Measurements from ENCODE around the gene XAF1.
"Not testable (repeated sequence)": the region's sequence is repeated elsewhere in the genome, so short reads cannot be mapped to it uniquely, and the experiment has no call there.

XAF1 gene

DNA sequence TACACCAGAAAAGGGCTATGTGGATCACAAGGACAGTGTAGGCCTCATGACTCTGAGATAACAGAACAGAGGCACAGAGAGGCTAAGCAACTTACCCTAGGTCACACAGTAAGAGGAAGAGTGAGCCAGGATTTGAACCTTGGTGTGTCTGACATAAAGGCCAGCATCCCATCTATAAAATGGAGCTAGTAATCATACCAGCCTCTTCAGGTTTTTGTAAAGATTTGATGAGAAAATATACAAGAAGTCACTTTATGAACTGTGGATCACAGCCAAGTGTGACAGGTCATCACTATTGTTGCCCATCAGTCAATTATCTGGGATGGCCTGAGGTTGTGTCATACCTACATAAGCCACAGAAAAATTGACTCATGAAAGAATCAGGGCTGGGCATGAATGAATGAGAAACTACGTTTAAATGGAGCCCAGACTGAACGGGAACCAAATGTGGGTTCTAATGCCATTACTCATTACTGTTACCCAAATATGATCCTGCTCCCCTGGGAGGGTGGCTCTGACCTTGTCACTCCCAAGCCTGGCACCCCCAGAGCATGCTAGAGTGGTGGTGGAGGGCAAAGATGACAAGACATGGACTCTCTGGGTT, 41.1 kb downstream of the XAF1 start:
- in situ Hi-C loops (cut with HindIII; ENCODE audit: low sequenced_read_pairs) = no loop called here

DNA sequence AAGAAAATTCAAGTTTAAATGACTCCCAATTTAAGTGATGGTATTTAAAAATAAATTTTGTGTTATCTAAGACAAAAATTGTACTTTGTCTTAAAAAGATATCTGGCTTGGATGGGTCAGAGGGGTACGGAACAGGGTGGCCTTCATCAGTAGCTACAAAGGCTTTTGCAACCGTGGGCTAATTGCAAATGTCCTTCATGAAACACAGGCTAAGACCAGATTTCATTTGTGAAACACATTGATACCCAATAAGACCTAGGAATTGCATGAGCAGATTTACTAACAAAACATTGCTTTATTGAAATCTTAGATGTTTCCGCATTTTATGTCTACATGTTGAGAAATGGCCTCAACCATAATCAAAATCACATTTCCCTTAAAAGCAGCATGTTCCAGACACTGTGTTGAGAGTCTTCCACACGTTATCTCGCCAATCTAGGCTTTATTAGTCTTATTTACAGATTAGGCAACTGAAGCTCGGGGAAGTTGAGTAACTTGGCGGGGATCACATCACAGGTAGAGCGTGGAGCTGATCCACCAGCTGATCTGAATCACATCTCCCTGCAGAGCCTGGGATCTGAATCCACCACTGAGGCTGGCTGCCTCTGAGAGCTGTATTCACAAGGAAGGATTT, 42.0 kb downstream of the XAF1 start:
- in situ Hi-C loops (cut with HindIII; ENCODE audit: low sequenced_read_pairs) = no loop called here

DNA sequence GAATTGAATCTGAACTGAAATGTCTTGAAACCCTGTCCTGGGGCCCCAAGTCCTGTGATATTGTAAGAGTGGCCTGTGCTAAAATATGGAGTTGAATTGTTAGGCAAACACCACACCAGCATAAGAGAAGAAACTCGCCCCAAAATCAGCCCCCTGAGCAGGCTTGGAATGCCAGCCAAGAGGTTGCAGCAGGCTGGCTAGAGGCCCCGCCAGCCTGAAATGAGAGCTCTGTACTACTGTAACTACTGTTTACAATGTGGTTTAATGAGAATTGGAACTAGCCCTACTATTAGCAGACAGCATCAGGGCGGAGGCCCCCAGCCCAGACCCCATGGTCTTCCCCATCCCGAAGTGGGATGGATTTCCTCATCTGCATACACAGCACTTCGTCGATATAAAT, 43.9 kb downstream of the XAF1 start:
- in situ Hi-C loops (cut with HindIII; ENCODE audit: low sequenced_read_pairs) = no loop called here

DNA sequence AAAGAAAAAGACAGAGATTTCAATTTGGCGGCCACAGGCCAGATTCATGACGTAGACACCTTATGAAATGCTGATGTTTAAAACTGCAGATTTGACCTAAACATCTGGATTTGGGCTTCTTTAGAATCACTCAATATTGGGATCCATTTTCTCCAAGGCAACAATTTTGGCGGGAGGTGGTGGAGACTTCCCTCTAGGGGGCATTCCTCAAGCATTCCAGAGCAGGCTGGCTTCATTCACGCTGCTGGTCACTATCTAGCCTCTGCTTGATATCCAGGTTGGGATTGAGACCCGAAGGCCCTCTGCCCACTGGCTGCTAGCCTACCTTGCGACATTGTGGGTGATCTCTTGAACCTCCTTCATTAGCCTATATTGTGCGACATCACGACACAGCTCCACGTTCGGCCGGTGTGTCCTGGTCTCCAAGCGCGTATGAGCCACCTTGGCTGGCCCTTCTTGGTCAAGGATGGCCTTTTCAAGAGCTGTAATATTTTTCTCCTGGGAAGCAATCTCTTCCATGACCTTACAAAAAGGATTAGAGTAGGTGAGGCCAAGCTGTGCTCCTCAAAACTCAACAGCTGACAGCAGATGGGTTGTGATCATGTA, 44.7 kb downstream of the XAF1 start:
- in situ Hi-C loops (cut with HindIII; ENCODE audit: low sequenced_read_pairs) = no loop called here

DNA sequence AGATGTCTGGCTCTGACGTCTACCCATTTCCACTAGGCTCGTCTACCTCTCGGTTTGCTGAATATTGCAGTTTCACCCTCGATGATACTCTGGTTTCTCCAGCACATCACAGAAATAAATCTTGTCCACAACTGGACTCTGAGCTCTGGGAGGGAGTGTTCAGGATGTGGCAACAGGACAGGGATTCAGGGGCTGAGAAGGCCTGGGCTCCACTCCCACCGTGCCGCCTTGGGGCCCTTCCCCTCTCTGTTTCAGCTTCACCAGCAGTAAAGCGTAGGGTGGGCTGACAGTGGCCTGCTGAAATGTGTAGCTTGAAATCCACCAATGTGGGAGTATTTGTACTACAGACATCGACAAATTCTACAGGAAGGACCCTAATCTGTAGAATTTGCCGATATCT, 55.7 kb downstream of the XAF1 start:
- in situ Hi-C loops (cut with HindIII; ENCODE audit: low sequenced_read_pairs) = no loop called here

DNA sequence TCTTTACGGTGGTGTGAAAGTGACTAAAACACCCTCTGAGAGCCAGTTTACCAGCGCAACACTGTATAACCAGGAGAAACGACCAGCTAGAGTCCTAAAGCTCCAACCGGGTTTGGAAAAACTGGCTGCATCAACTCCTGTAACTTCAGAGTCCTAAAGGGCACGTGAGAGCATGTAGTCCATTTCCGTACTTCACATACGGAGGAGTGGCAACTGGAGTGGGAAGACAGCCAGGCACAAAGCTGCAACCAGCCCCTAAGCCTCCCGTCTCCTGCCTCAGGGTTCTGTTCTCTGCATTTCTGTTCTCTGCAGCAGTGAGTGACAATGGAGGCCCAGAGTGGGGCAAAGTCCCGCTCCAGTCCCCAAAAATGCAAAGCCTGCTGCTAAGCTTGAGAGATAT, 56.4 kb downstream of the XAF1 start:
- in situ Hi-C loops (cut with HindIII; ENCODE audit: low sequenced_read_pairs) = no loop called here

DNA sequence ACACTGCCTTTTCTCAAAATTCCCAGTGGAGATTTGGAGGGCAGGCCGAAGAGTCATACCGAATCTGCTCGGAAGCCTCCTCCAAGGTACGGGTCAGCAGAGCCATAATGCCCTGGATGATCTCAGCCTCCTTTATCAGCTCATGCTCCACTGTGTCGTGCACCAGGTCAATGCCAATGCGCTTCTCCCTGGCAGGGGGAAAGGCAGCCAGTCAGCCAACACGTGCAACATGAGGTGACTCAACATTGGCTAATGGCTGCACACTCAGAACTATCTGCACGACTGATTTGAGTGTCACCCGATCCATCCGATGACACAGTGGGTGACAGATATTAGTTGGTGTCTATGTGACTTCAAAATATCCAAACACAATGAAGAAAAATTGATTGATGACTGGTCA, 59.9 kb downstream of the XAF1 start:
- in situ Hi-C loops (cut with HindIII; ENCODE audit: low sequenced_read_pairs) = no loop called here

DNA sequence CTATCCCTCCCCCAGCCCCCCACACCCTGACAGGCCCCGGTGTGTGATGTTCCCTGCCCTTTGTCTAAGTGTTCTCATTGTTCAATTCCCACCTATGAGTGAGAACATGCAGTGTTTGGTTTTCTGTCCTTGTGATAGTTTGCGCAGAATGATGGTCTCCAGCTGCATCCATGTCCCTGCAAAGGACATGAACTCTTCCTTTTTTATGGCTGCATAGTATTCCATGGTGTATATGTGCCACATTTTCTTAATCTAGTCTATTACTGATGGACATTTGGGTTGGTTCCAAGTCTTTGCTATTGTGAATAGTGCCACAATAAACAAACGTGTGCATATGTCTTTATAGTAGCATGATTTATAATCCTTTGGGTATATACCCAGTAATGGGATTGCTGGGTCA, 60.5 kb downstream of the XAF1 start:
- in situ Hi-C loops (cut with HindIII; ENCODE audit: low sequenced_read_pairs) = not testable (repeated sequence)

DNA sequence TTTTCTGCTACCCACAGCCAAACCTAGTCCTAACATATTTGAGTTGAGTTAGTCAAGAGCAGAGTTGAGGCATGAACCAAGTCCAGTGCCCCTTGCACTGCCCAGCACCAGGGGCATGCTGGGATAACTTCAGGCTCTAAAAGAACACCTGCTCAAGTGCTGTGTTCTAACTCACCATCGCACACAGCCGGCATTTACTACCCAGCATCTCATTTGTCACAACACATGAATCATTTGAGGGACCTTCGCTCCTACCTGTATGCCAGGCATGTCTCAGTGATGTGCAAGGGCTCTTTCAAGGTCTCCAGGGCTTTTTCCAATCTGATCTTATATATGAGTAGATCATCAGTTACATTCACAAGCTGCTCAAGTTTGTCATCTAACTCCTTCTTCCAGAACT, 63.1 kb downstream of the XAF1 start:
- in situ Hi-C loops (cut with HindIII; ENCODE audit: low sequenced_read_pairs) = no loop called here

DNA sequence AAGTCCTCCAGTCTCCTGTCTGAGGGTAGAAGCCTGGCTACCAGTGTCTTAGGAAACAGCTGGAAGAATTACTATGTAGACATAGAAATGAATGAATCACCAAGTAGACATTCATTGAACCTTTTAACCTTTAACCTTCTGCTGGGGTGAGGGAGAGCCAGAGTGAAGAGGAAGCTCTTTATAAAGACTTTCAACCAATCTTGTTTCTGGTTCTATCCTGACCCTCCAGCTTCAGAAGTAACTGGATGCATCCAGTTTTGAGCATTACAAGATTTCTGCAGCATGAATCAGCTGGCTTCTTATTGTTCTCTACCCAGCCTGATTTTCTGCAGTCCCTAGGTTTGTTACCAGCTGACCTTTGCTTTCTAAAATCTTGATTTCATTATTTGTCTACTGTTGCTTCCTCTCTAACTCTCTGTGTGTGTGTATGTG, 67.2 kb downstream of the XAF1 start:
- in situ Hi-C loops (cut with HindIII; ENCODE audit: low sequenced_read_pairs) = no loop called here
